ENCODE results near the gene ARV1. TPM values are rescaled to one million over a fixed set of nuclear protein-coding genes. Genes with fewer than 3 reads are reported as not detected.

Gene ARV1
- total RNA-seq, 4 donors from 2014 or later, result 24.1 to 36.4 (median 29.4) TPM

GRCh38 chr1:231016234-231016633 lies 37.3 kb downstream of the ARV1 start:
- TF ChIP-seq EP300 (IDR thresholded peaks at IDR 0.05), result no peak
- TF ChIP-seq CTCF (IDR thresholded peaks at IDR 0.05), result no peak
- TF ChIP-seq POLR2A (IDR thresholded peaks at IDR 0.05), result no peak
- TF ChIP-seq POLR2AphosphoS5 (IDR thresholded peaks at IDR 0.05), result no peak
- Histone ChIP-seq H3K27me3 (no peaks in the 10 kb centered on the region), H3K4me3 (no peak overlapping the region), H3K27ac (peak overlapping the region; percentile 69), H3K36me3 (no peaks in the 10 kb centered on the region), H3K4me1 (peaks cover 9% of the 10 kb centered on the region), H3K9me3 (no peaks in the 10 kb centered on the region)
- WGBS, result 67% methylated on average over 6 of the region's 6 CpGs
- DNase-seq (ENCODE audit: low spot score in 2 of 2), result no peak

GRCh38 chr1:231016966-231017365 lies 38.1 kb downstream of the ARV1 start:
- H3K4me1 ChIP-seq, result peaks cover 9% of the 10 kb centered on the region
- 65% methylated on average over 5 of the region's 5 CpGs for WGBS
- DNase-seq (ENCODE audit: low spot score in 2 of 2), result no peak
- no peaks in the 10 kb centered on the region for H3K9me3 ChIP-seq
- no peaks in the 10 kb centered on the region for H3K27me3 ChIP-seq
- H3K27ac ChIP-seq, result peak overlapping the region; percentile 69
- no peak overlapping the region for H3K4me3 ChIP-seq
- TF ChIP-seq CTCF (IDR thresholded peaks at IDR 0.05), result no peak
- no peak for TF ChIP-seq POLR2AphosphoS5 (IDR thresholded peaks at IDR 0.05)
- no peak for TF ChIP-seq POLR2A (IDR thresholded peaks at IDR 0.05)
- no peak for TF ChIP-seq EP300 (IDR thresholded peaks at IDR 0.05)
- H3K36me3 ChIP-seq, result no peaks in the 10 kb centered on the region

GRCh38 chr1:231019711-231020110 lies 40.8 kb downstream of the ARV1 start:
- no peak for DNase-seq (ENCODE audit: low spot score in 2 of 2)
- no peak overlapping the region for H3K27ac ChIP-seq
- H3K4me1 ChIP-seq, result peaks cover 9% of the 10 kb centered on the region
- H3K4me3 ChIP-seq, result no peak overlapping the region
- no peaks in the 10 kb centered on the region for H3K9me3 ChIP-seq
- TF ChIP-seq POLR2AphosphoS5 (IDR thresholded peaks at IDR 0.05), result no peak
- peak in 1 of 2 donors; percentile 11 for TF ChIP-seq CTCF (IDR thresholded peaks at IDR 0.05)
- no peaks in the 10 kb centered on the region for H3K36me3 ChIP-seq
- 91% methylated on average over 11 of the region's 14 CpGs for WGBS
- no peaks in the 10 kb centered on the region for H3K27me3 ChIP-seq

- 58% methylated on average over 11 of the region's 14 CpGs for WGBS
- Histone ChIP-seq H3K36me3 (no peaks in the 10 kb centered on the region), H3K27ac (no peak overlapping the region), H3K4me1 (peaks cover 9% of the 10 kb centered on the region), H3K4me3 (no peak overlapping the region), H3K9me3 (no peaks in the 10 kb centered on the region), H3K27me3 (no peaks in the 10 kb centered on the region)
- DNase-seq (ENCODE audit: low spot score in 2 of 2), result no peak
- TF ChIP-seq EP300 (IDR thresholded peaks at IDR 0.05), result no peak
- no peak for TF ChIP-seq POLR2AphosphoS5 (IDR thresholded peaks at IDR 0.05)
- no peak for TF ChIP-seq POLR2A (IDR thresholded peaks at IDR 0.05)
- peak in 1 of 2 donors; percentile 5 for TF ChIP-seq CTCF (IDR thresholded peaks at IDR 0.05)
These were observed 41.3 kb downstream of the ARV1 start for GRCh38 chr1:231020139-231020601.

- no peak for DNase-seq (ENCODE audit: low spot score in 2 of 2)
- WGBS, result 49% methylated on average over 5 of the region's 7 CpGs
- no peaks in the 10 kb centered on the region for H3K36me3 ChIP-seq
- no peak overlapping the region for H3K27ac ChIP-seq
- TF ChIP-seq EP300 (IDR thresholded peaks at IDR 0.05) (no peak), POLR2A (IDR thresholded peaks at IDR 0.05) (no peak), CTCF (IDR thresholded peaks at IDR 0.05) (no peak), POLR2AphosphoS5 (IDR thresholded peaks at IDR 0.05) (no peak)
- no peak overlapping the region for H3K4me3 ChIP-seq
- no peaks in the 10 kb centered on the region for H3K9me3 ChIP-seq
- no peaks in the 10 kb centered on the region for H3K27me3 ChIP-seq
- peaks cover 7% of the 10 kb centered on the region for H3K4me1 ChIP-seq
These were observed 41.9 kb downstream of the ARV1 start for GRCh38 chr1:231020816-231021215.

Data from suprapubic skin (tissue), 4 donors.